T follicular helper cell (primary cell): ENCODE results near the gene SZT2.

Source experiments
- DNase-seq: peaks from one replicate; pipeline ENCODE4 v3.0.0-alpha.2; 2020; ENCODE audit warnings: low read depth

SZT2 gene

GRCh38 chr1:43441894-43442637 is 52.4 kb downstream of the SZT2 start:
- DNase-seq: no peak

- DNase-seq: no peak
Measured at GRCh38 chr1:43442756-43443155, 53.1 kb downstream of the SZT2 start.

- DNase-seq: no peak
Measured at GRCh38 chr1:43443197-43443946, 53.7 kb downstream of the SZT2 start.

- DNase-seq: no peak
Measured at GRCh38 chr1:43444151-43444828, 54.6 kb downstream of the SZT2 start.

GRCh38 chr1:43444836-43445235 is 55.1 kb downstream of the SZT2 start:
- no peak for DNase-seq

GRCh38 chr1:43445606-43446387 is 56.1 kb downstream of the SZT2 start:
- DNase-seq: no peak

GRCh38 chr1:43446388-43446740 is 56.7 kb downstream of the SZT2 start:
- no peak for DNase-seq

GRCh38 chr1:43446881-43447835 is 57.5 kb downstream of the SZT2 start:
- no peak for DNase-seq

- DNase-seq: no peak
Measured at GRCh38 chr1:43447891-43448708, 58.4 kb downstream of the SZT2 start.

GRCh38 chr1:43448955-43449707 is 59.4 kb downstream of the SZT2 start:
- DNase-seq: no peak

GRCh38 chr1:43449708-43450069 is 60.0 kb downstream of the SZT2 start:
- no peak for DNase-seq

GRCh38 chr1:43450251-43450941 is 60.7 kb downstream of the SZT2 start:
- no peak for DNase-seq

- DNase-seq: no peak
Measured at GRCh38 chr1:43451157-43451591, 61.5 kb downstream of the SZT2 start.

GRCh38 chr1:43451701-43452532 is 62.2 kb downstream of the SZT2 start:
- DNase-seq: no peak

- DNase-seq: no peak
Measured at GRCh38 chr1:43452789-43453441, 63.2 kb downstream of the SZT2 start.

- peak; percentile 47 for DNase-seq
Measured at GRCh38 chr1:43453442-43454269, 64.0 kb downstream of the SZT2 start, which contains the start of gene HYI. Gene HYI (minus strand): TSS chr1:43453931. CDS start chr1:43453793, 138 bp downstream.
